ENCODE results near the gene ATP5MC3. TPM values are rescaled to one million over a fixed set of nuclear protein-coding genes. Genes with fewer than 3 reads are reported as not detected.
A peak's percentile ranks its signal among the peaks of the same experiment; 100 is the strongest.

ATP5MC3 gene
- total RNA-seq, 1 donor from 2014 or later, result 424 TPM

- H3K4me3 Mint-ChIP-seq (ENCODE audit: low read depth), result peak overlapping the region; percentile 99
- H3K27ac Mint-ChIP-seq, result no peak overlapping the region
- H3K27me3 Mint-ChIP-seq (ENCODE audit: low read depth), result no peaks in the 10 kb centered on the region
- peaks cover 25% of the 10 kb centered on the region for H3K36me3 Mint-ChIP-seq (ENCODE audit: low read depth)
- intact Hi-C loops (cut with micrococcal nuclease), result loop anchor here (5.0 kb wide), 4 partner anchors 34 to 679 kb away; partner anchors contain the start of genes GPR155 and WIPF1
- no peaks in the 10 kb centered on the region for H3K9me3 Mint-ChIP-seq
- DNase-seq (ENCODE audit: low spot score), result no peak
- peaks cover 39% of the 10 kb centered on the region for H3K4me1 Mint-ChIP-seq (ENCODE audit: low read depth)
Observed at GRCh38 chr2:175166216-175166824, 15.2 kb downstream of the ATP5MC3 start.

GRCh38 chr2:175164235-175164634 lies 17.3 kb downstream of the ATP5MC3 start:
- Mint-ChIP-seq H3K4me3 (ENCODE audit: low read depth) (no peak overlapping the region), H3K36me3 (ENCODE audit: low read depth) (peaks cover 20% of the 10 kb centered on the region), H3K27ac (no peak overlapping the region), H3K4me1 (ENCODE audit: low read depth) (peaks cover 24% of the 10 kb centered on the region), H3K9me3 (no peaks in the 10 kb centered on the region), H3K27me3 (ENCODE audit: low read depth) (no peaks in the 10 kb centered on the region)
- DNase-seq (ENCODE audit: low spot score), result no peak
- intact Hi-C loops (cut with micrococcal nuclease), result no loop called here

DNA sequence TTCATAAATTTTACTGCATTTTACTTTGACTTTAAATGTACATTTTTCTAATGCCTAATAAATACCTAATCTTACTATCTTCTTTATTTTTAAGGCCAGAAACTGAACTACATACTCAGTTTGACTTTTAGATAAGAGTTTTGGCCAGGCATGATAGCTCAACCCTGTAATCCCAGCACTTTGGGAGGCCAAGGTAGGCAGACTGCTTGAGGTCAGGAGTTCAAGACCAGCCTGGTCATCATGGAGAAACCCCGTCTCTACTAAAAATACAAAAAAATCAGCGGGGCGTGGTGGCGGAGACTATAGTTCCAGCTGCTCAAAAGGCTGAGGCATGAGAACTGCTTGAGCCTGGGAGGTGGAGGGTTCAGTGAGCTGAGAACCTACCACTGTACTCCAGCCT lies 22.6 kb downstream of the ATP5MC3 start:
- Mint-ChIP-seq H3K27me3 (ENCODE audit: low read depth) (no peaks in the 10 kb centered on the region), H3K36me3 (ENCODE audit: low read depth) (peaks cover 30% of the 10 kb centered on the region), H3K4me3 (ENCODE audit: low read depth) (no peak overlapping the region), H3K4me1 (ENCODE audit: low read depth) (peaks cover 28% of the 10 kb centered on the region), H3K9me3 (no peaks in the 10 kb centered on the region), H3K27ac (no peak overlapping the region)
- intact Hi-C loops (cut with micrococcal nuclease), result no loop called here
- no peak for DNase-seq (ENCODE audit: low spot score)

DNA sequence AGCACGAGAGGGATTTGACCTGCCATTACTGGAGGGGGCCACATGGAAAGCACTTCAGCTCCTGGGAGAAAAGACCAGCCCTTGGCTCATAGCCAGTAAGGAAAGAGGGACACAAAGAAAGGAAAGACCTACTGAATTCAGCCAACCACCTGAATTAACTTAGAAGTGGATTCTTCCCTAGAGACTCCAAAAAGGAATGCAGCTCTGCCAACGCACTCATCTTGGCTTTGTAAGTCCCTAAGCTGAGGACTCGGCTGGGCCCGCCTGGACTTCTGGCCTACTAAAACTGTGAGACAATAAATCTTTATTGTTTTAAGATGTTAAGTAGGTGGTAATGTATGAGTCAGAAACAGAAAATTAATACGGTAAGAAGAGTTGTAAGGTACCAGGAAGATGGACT lies 25.0 kb downstream of the ATP5MC3 start:
- peaks cover 23% of the 10 kb centered on the region for H3K36me3 Mint-ChIP-seq (ENCODE audit: low read depth)
- intact Hi-C loops (cut with micrococcal nuclease), result no loop called here
- H3K4me1 Mint-ChIP-seq (ENCODE audit: low read depth), result peaks cover 35% of the 10 kb centered on the region
- H3K9me3 Mint-ChIP-seq, result no peaks in the 10 kb centered on the region
- no peak overlapping the region for H3K4me3 Mint-ChIP-seq (ENCODE audit: low read depth)
- no peak for DNase-seq (ENCODE audit: low spot score)
- H3K27me3 Mint-ChIP-seq (ENCODE audit: low read depth), result no peaks in the 10 kb centered on the region
- H3K27ac Mint-ChIP-seq, result no peak overlapping the region

- H3K36me3 Mint-ChIP-seq (ENCODE audit: low read depth), result peaks cover 23% of the 10 kb centered on the region
- intact Hi-C loops (cut with micrococcal nuclease), result loop anchor here (1.0 kb wide), 2 partner anchors 14 to 73 kb away; partner anchors contain the start of gene ATF2
- no peak for DNase-seq (ENCODE audit: low spot score)
Observed at GRCh38 chr2:175154661-175155082, 26.8 kb downstream of the ATP5MC3 start.

GRCh38 chr2:175152242-175152641 lies 29.3 kb downstream of the ATP5MC3 start:
- H3K36me3 Mint-ChIP-seq (ENCODE audit: low read depth), result peaks cover 40% of the 10 kb centered on the region
- H3K27me3 Mint-ChIP-seq (ENCODE audit: low read depth), result no peaks in the 10 kb centered on the region
- DNase-seq (ENCODE audit: low spot score), result no peak
- H3K4me3 Mint-ChIP-seq (ENCODE audit: low read depth), result no peak overlapping the region
- H3K27ac Mint-ChIP-seq, result no peak overlapping the region
- no peaks in the 10 kb centered on the region for H3K9me3 Mint-ChIP-seq
- intact Hi-C loops (cut with micrococcal nuclease), result no loop called here
- H3K4me1 Mint-ChIP-seq (ENCODE audit: low read depth), result peaks cover 44% of the 10 kb centered on the region

More at GRCh38 chr2:175154661-175155082, 26.8 kb downstream of the ATP5MC3 start:
- H3K27me3 Mint-ChIP-seq (ENCODE audit: low read depth), result no peaks in the 10 kb centered on the region
- peak overlapping the region; percentile 34 for H3K4me3 Mint-ChIP-seq (ENCODE audit: low read depth)
- H3K4me1 Mint-ChIP-seq (ENCODE audit: low read depth), result peaks cover 36% of the 10 kb centered on the region
- H3K27ac Mint-ChIP-seq, result peak overlapping the region; percentile 86
- H3K9me3 Mint-ChIP-seq, result no peaks in the 10 kb centered on the region

DNA sequence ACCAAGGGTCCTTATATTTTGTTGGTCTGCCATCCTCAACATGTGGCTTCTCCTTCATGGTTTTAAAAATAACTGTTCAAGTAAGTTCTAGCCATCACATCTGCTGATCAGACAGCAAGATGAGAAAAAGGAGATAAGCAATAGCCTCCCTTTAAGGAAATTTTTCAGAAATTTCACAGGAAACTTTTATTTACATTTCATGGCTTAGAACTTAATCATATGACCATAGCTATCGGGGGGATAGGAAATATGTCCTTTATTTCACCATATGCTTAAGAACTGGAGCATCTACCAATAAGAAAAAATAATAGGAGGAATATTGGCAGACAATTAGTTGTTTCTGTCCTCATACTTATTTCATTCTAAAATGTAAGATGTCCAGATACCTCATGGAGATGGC lies 29.7 kb downstream of the ATP5MC3 start:
- no peak for DNase-seq (ENCODE audit: low spot score)
- Mint-ChIP-seq H3K4me1 (ENCODE audit: low read depth) (peaks cover 41% of the 10 kb centered on the region), H3K27ac (no peak overlapping the region), H3K9me3 (no peaks in the 10 kb centered on the region), H3K36me3 (ENCODE audit: low read depth) (peaks cover 35% of the 10 kb centered on the region), H3K4me3 (ENCODE audit: low read depth) (no peak overlapping the region), H3K27me3 (ENCODE audit: low read depth) (no peaks in the 10 kb centered on the region)
- intact Hi-C loops (cut with micrococcal nuclease), result no loop called here

DNA sequence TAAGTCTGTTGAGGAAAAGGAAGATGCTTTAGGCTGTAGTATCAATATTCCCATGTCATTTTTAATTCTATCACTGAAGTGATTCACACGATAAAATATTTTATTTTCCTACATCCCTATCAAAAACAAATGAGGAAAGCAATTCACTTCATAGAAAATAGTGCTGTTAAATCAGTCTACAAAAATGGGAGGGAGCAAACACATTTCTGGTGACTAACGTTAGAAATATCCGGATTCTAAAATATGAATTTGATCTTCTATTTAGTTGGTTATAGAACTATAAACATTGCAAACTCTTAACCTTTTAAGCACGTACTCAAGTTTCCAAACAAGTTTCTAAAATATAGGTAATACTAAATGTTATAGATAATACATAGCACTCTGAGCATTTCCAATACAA lies 34.3 kb downstream of the ATP5MC3 start:
- Mint-ChIP-seq H3K4me3 (ENCODE audit: low read depth) (no peak overlapping the region), H3K9me3 (no peaks in the 10 kb centered on the region), H3K27me3 (ENCODE audit: low read depth) (no peaks in the 10 kb centered on the region), H3K4me1 (ENCODE audit: low read depth) (peaks cover 25% of the 10 kb centered on the region), H3K27ac (no peak overlapping the region), H3K36me3 (ENCODE audit: low read depth) (peaks cover 43% of the 10 kb centered on the region)
- intact Hi-C loops (cut with micrococcal nuclease), result no loop called here
- DNase-seq (ENCODE audit: low spot score), result no peak

DNA sequence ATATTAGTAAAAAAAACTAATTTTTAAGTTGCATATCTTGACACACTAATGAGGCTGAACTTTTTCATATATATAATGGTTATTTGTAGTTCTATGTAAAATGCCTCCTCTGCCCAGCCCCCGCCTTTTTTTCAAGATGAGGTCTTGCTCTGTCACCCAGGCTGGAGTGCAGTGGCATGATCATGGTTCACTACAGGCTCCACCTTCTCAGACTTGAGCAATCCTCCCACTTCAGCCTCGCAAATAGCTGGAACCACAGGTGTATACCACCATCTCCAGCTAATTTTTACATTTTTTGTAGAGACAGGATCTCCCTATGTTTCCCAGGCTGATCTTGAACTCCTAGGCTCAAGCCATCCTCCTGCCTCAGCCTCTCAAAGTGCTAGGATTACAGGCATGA lies 37.8 kb downstream of the ATP5MC3 start:
- Mint-ChIP-seq H3K4me1 (ENCODE audit: low read depth) (peaks cover 15% of the 10 kb centered on the region), H3K27ac (no peak overlapping the region), H3K9me3 (no peaks in the 10 kb centered on the region), H3K36me3 (ENCODE audit: low read depth) (peaks cover 38% of the 10 kb centered on the region), H3K27me3 (ENCODE audit: low read depth) (no peaks in the 10 kb centered on the region), H3K4me3 (ENCODE audit: low read depth) (no peak overlapping the region)
- DNase-seq (ENCODE audit: low spot score), result no peak
- intact Hi-C loops (cut with micrococcal nuclease), result no loop called here

DNA sequence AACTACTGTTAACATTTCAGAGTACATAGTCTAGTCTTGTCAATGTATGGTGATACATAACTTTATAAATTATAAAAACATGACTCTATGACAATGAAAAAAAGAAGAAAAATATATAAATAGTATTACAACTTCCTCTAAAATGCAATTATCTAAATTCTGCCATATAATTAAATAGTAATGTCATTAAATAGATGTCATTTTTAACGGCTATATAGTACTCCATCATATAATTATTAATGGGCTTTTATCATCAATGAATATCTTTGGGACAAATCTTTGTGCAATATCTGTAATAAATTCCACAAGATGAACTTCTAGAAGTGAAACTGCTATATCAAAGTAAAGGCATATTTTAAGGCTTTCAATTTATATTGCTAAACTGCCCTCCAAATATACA lies 38.3 kb downstream of the ATP5MC3 start:
- DNase-seq (ENCODE audit: low spot score), result no peak
- no peak overlapping the region for H3K27ac Mint-ChIP-seq
- intact Hi-C loops (cut with micrococcal nuclease), result no loop called here
- no peaks in the 10 kb centered on the region for H3K9me3 Mint-ChIP-seq
- H3K4me1 Mint-ChIP-seq (ENCODE audit: low read depth), result peaks cover 17% of the 10 kb centered on the region
- H3K36me3 Mint-ChIP-seq (ENCODE audit: low read depth), result peaks cover 39% of the 10 kb centered on the region
- H3K27me3 Mint-ChIP-seq (ENCODE audit: low read depth), result no peaks in the 10 kb centered on the region
- H3K4me3 Mint-ChIP-seq (ENCODE audit: low read depth), result no peak overlapping the region

DNA sequence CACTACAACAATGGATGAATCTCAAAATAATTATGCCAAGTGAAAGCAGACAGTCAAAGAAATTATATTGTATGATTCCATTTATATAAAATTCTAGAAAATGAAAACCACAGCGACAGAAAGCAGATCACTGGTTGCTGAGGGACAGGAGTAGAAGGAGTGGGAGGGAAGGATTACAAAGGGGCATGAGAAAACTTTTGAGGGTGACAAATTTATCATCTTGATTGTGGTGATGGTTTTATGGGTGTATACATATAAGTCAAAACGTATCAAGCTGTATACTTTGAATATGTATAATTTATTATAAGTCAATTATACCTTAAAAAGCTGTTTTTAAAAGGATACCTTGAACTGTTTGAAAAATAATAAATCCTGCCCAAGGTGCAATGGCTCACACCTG lies 41.2 kb downstream of the ATP5MC3 start:
- Mint-ChIP-seq H3K36me3 (ENCODE audit: low read depth) (peaks cover 51% of the 10 kb centered on the region), H3K27ac (no peak overlapping the region), H3K9me3 (no peaks in the 10 kb centered on the region), H3K4me3 (ENCODE audit: low read depth) (no peak overlapping the region), H3K4me1 (ENCODE audit: low read depth) (peaks cover 30% of the 10 kb centered on the region), H3K27me3 (ENCODE audit: low read depth) (no peaks in the 10 kb centered on the region)
- DNase-seq (ENCODE audit: low spot score), result no peak
- intact Hi-C loops (cut with micrococcal nuclease), result no loop called here

DNA sequence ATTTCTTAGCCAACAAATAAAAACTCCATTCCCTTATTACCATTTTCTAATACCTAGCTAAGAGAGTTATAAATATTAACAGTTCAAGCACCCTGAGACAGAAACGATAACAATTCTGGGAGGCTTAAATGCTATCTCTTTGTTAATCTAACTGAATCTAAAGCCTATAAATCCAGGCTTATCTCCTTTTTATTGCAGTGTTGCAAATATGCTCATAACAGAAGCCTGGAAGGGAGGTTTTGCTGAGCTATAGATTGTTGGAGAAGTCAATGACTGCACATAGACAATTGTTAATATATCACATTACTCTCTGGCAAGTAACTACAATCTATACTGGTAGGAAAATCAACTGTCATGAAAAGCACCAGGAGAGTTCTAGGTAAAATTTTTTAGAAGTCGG lies 43.7 kb downstream of the ATP5MC3 start:
- intact Hi-C loops (cut with micrococcal nuclease), result no loop called here
- Mint-ChIP-seq H3K27me3 (ENCODE audit: low read depth) (no peaks in the 10 kb centered on the region), H3K9me3 (no peaks in the 10 kb centered on the region), H3K4me1 (ENCODE audit: low read depth) (peaks cover 34% of the 10 kb centered on the region), H3K27ac (no peak overlapping the region), H3K4me3 (ENCODE audit: low read depth) (no peak overlapping the region), H3K36me3 (ENCODE audit: low read depth) (peaks cover 61% of the 10 kb centered on the region)
- DNase-seq (ENCODE audit: low spot score), result no peak

DNA sequence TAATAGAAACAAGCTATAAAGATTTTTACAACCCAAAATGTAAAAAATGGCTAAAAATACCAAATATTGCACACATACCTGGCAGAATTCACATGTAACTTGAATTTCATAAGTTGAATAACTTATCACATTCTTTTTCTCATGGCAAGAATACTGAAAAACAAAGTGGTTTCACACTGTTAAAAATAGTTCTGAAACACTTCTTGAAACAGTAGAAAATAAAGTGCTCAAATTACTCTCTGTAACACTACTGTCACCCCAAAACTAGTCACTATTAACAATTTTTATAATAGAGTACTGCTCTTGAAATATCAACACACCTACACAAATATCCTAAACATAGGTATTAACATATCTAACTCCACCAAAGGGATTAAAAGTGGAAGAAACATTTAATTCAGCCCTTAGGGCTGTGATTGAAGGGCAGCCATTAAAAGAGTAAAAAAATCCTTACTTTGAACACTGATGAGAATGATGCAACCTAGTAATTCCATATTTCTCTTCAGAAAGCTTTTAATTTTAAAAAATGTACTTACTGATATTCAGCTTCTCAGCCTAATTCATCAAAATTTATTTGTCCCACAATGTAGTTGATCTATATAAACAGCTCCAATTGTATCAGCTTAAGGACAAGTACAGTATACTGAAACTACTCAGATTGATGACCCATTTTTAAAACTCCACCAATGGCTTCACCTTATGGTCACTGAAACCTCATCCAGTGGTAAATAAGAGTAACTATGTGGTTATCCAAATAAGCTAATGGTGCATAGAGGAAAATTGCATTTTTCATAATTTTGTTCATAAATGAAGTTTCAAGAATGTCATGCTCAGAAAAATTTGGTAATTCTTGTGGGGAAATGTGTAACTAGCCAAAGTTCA lies 44.9 kb downstream of the ATP5MC3 start:
- Mint-ChIP-seq H3K9me3 (no peaks in the 10 kb centered on the region), H3K4me1 (ENCODE audit: low read depth) (peaks cover 31% of the 10 kb centered on the region), H3K27me3 (ENCODE audit: low read depth) (no peaks in the 10 kb centered on the region), H3K4me3 (ENCODE audit: low read depth) (no peak overlapping the region), H3K27ac (no peak overlapping the region), H3K36me3 (ENCODE audit: low read depth) (peaks cover 55% of the 10 kb centered on the region)
- no peak for DNase-seq (ENCODE audit: low spot score)
- intact Hi-C loops (cut with micrococcal nuclease), result no loop called here
